PC-9 (cell line): ENCODE measurements around the gene EMC10. TPM values are rescaled to one million over a fixed set of nuclear protein-coding genes. Genes with fewer than 3 reads are reported as not detected.

Experiments used
- BruUV-seq: library from RNA; stranded (reverse); fragments of 400-500 nt; replicated peaks from 2 replicates; lab custom pipeline; 2021; lab: Mats Ljungman, UMichigan
- CTCF ChIA-PET: fragments of 300-600 bp; sonication (Branson Sonifier 250); formaldehyde crosslinking; loops from one replicate; lab custom pipeline; 2022; ENCODE audit warnings: antibody characterized with exemption; lab: Charles Lee
- POLR2A ChIA-PET: fragments of 300-600 bp; sonication (Branson Sonifier 250); formaldehyde crosslinking; loops from one replicate; lab custom pipeline; 2022; ENCODE audit warnings: antibody characterized with exemption; ENCODE audit not compliant: unreplicated experiment; lab: Charles Lee
- DNase-seq, 2 experiments: peaks; one replicate each; pipeline versions ENCODE4 v3.0.0 to v3.0.0-alpha.2; 2015 to 2022; ENCODE audit warnings: mixed read lengths in 1 of 2
- H2AFZ ChIP-seq: fragments of 200-600 bp; sonication (generic); 2 replicates; pipeline ENCODE4 v1.8.1; 2017; ENCODE audit warnings: antibody characterized with exemption
- H3F3A ChIP-seq: fragments of 200-600 bp; sonication (generic); 2 replicates; pipeline ENCODE4 v1.8.1; 2017; ENCODE audit warnings: antibody characterized with exemption, mild to moderate bottlenecking, low read depth; ENCODE audit not compliant: insufficient read depth
- H3K27ac ChIP-seq: fragments of 200-600 bp; sonication (generic); 2 replicates; pipeline ENCODE4 v1.6.1; 2016; ENCODE audit warnings: mixed run types
- H3K27me3 ChIP-seq: fragments of 200-600 bp; sonication (generic); 2 replicates; pipeline ENCODE4 v1.6.1; 2016; ENCODE audit warnings: low read depth, mixed run types; ENCODE audit not compliant: insufficient read depth
- H3K36me3 ChIP-seq: fragments of 200-600 bp; sonication (generic); 2 replicates; pipeline ENCODE4 v1.6.1; 2016; ENCODE audit warnings: low read depth, mixed run types
- H3K4me1 ChIP-seq: fragments of 200-600 bp; sonication (generic); replicated peaks from 2 replicates; pipeline ENCODE4 v1.6.1; 2016; ENCODE audit warnings: mixed run types; ENCODE audit not compliant: insufficient read depth
- H3K4me2 ChIP-seq: fragments of 200-600 bp; sonication (generic); 2 replicates; pipeline ENCODE4 v1.6.1; 2017; ENCODE audit warnings: mixed run types
- H3K4me3 ChIP-seq: fragments of 200-600 bp; sonication (generic); 2 replicates; pipeline ENCODE4 v1.6.1; 2016; ENCODE audit warnings: mixed run types
- H3K79me2 ChIP-seq: fragments of 200-600 bp; sonication (generic); 2 replicates; pipeline ENCODE4 v1.6.1; 2017; ENCODE audit warnings: low read depth, mixed run types
- H3K9me2 ChIP-seq: fragments of 200-600 bp; sonication (generic); 2 replicates; pipeline ENCODE4 v1.8.1; 2017; ENCODE audit warnings: mild to moderate bottlenecking; ENCODE audit not compliant: insufficient read depth
- H3K9me3 ChIP-seq: fragments of 200-600 bp; sonication (generic); 2 replicates; pipeline ENCODE4 v1.8.1; 2016; ENCODE audit warnings: low read depth; ENCODE audit not compliant: insufficient read depth
- H4K20me1 ChIP-seq: fragments of 200-600 bp; sonication (generic); 2 replicates; pipeline ENCODE4 v1.8.1; 2017; ENCODE audit not compliant: insufficient read depth
- CTCF ChIP-seq: fragments of 200-600 bp; sonication (generic); conservative IDR thresholded peaks from 2 replicates; pipeline ENCODE4 v1.6.1; 2017; ENCODE audit warnings: mixed run types, antibody characterized with exemption, mild to moderate bottlenecking, moderate library complexity
- EZH2 ChIP-seq: fragments of 200-600 bp; sonication (generic); IDR thresholded peaks from 2 replicates; pipeline ENCODE4 v1.8.0; 2017; ENCODE audit warnings: antibody characterized with exemption, low read depth
- intact Hi-C: fragments of 100-400 bp; cut with micrococcal nuclease; formaldehyde crosslinking; loops from one replicate; pipeline ENCODE4 v1.10.0; 2022; ENCODE audit not compliant: unreplicated experiment
- total RNA-seq: library from RNA; stranded (reverse); gene quantifications from 2 replicates; pipeline ENCODE4 v1.2.3, GENCODE V29; 2021

Gene EMC10
- total RNA-seq, 1 experiment from 2014 or later: 118 TPM

GRCh38 chr19:50537769-50538230 lies 61.5 kb downstream of the EMC10 start:
- Histone ChIP-seq H4K20me1 (no peaks in the 10 kb centered on the region), H3K4me1 (no peaks in the 10 kb centered on the region), H3F3A (no peaks in the 10 kb centered on the region), H3K27me3 (peaks cover 71% of the 10 kb centered on the region), H3K4me3 (no peak overlapping the region), H3K79me2 (no peaks in the 10 kb centered on the region), H3K27ac (no peak overlapping the region), H3K36me3 (no peaks in the 10 kb centered on the region), H3K9me2 (no peaks in the 10 kb centered on the region), H2AFZ (no peak overlapping the region), H3K4me2 (no peak overlapping the region), H3K9me3 (peaks cover 1% of the 10 kb centered on the region; the same call in 1 of the 2 replicates)
- intact Hi-C loops: loop anchor here (1.0 to 10.0 kb wide), 5 partner anchors 173 to 631 kb away; partner anchors contain the start of gene NAPSA
- ChIA-PET CTCF (interaction anchor here (0.6 to 1.4 kb wide), 3 partner anchors 18 to 366 kb away, joined by 3 to 6 read pairs (median 4); no protein-coding TSS in a partner anchor), POLR2A (no interaction called here)
- TF ChIP-seq EZH2: no peak
- TF ChIP-seq CTCF: peak; percentile 86
- DNase-seq: peak; percentile 66 to 79
- no TSS peak for BruUV-seq

Other genes with a start within 250 kb of the EMC10 start
- 9.0 and 9.4 TPM in 2 replicates for gene KCNC3, start 147.1 kb upstream of the EMC10 start, total RNA-seq
- gene NAPSA, start 110.9 kb upstream of the EMC10 start, total RNA-seq: 1.7 and 1.8 TPM in 2 replicates
- 77.5 and 81.7 TPM in 2 replicates for gene NR1H2, start 100.0 kb upstream of the EMC10 start, total RNA-seq
- gene POLD1, start 92.2 kb upstream of the EMC10 start, total RNA-seq: 91.2 and 101 TPM in 2 replicates
- gene SPIB, start 57.6 kb upstream of the EMC10 start, total RNA-seq: 0.83 TPM in 1 of 2 replicates, not detected in the other
- gene MYBPC2, start 43.6 kb upstream of the EMC10 start, total RNA-seq: not detected in 2 replicates
- gene GARIN5A, start 341 bp downstream of the EMC10 start, total RNA-seq: 3.7 and 7.3 TPM in 2 replicates
- 44.3 and 56.0 TPM in 2 replicates for gene JOSD2, start 34.7 kb downstream of the EMC10 start, total RNA-seq
- gene ASPDH, start 37.4 kb downstream of the EMC10 start, total RNA-seq: not detected in 2 replicates
- gene LRRC4B, start 91.9 kb downstream of the EMC10 start, total RNA-seq: not detected in 2 replicates
- gene SYT3, start 163.4 kb downstream of the EMC10 start, total RNA-seq: not detected in 2 replicates
- gene C19orf81, start 172.9 kb downstream of the EMC10 start, total RNA-seq: not detected in 2 replicates
- gene SHANK1, start 243.3 kb downstream of the EMC10 start, total RNA-seq: not detected in 2 replicates
- gene CLEC11A, start 246.9 kb downstream of the EMC10 start, total RNA-seq: not detected in 2 replicates